Body of pancreas (tissue), 4 donors: ENCODE data around the gene NGEF. TPM values are rescaled to one million over a fixed set of nuclear protein-coding genes. Genes with fewer than 3 reads are reported as not detected.

Experiments
- ATAC-seq: fragments of 150-250 bp; one replicate; pipeline ENCODE4 v1.9.1; 2016
- DNase-seq, 4 donors: peaks; one replicate each; pipeline ENCODE4 v3.0.0-alpha.2; 2019
- H3K27ac ChIP-seq, 4 donors: fragments of 200-600 bp; sonication (generic); 1 replicate in 3 of 4; 2 replicates in 1 of 4; pipeline versions ENCODE4 v1.5.1 to v1.6.1; 2016 to 2019; ENCODE audit warnings: mild to moderate bottlenecking in 1 of 4, mixed read lengths in 1 of 4, moderate library complexity in 1 of 4
- H3K27me3 ChIP-seq, 2 donors: fragments of 200-600 bp; sonication (generic); one replicate each; pipeline ENCODE4 v1.6.0; 2016; ENCODE audit warnings: mild to moderate bottlenecking in 1 of 2
- H3K36me3 ChIP-seq, 2 donors: fragments of 200-600 bp; sonication (generic); replicated peaks in 1 of 2; 2 replicates each; pipeline ENCODE4 v1.5.1; 2016; ENCODE audit warnings: low read depth in 2 of 2; ENCODE audit not compliant: insufficient read depth in 1 of 2
- H3K4me1 ChIP-seq: fragments of 200-600 bp; sonication (generic); one replicate; pipeline ENCODE4 v1.6.0; 2016
- H3K4me3 ChIP-seq, 2 donors: fragments of 200-600 bp; sonication (generic); 1 replicate in 1 of 2; 2 replicates in 1 of 2; pipeline ENCODE4 v1.5.1; 2016 to 2019
- H3K9me3 ChIP-seq, 3 donors: fragments of 200-600 bp; sonication (generic); 1 replicate in 2 of 3; 2 replicates in 1 of 3; pipeline ENCODE4 v1.5.1; 2016
- POLR2A ChIP-seq, 3 donors: fragments of 450-650 bp; IDR thresholded peaks; one replicate each; pipeline ENCODE4 v1.6.1; 2016; ENCODE audit warnings: antibody characterized with exemption in 3 of 3, mild to moderate bottlenecking in 2 of 3
- WGBS, 2 donors: methylation state at CpG; one replicate each; pipeline ENCODE4 v1.1.5; 2017; 5-methylcytosine and 5-hydroxymethylcytosine counted together
- intact Hi-C: fragments of 100-400 bp; cut with DNase I; formaldehyde crosslinking; loops from one replicate; pipeline ENCODE4 v1.15.1; 2023
- total RNA-seq, 2 donors: library from RNA; depleted of rRNA; stranded (reverse); fragments of >200 nt; gene quantifications; one replicate each; pipeline ENCODE4 v1.1.0, GENCODE V29; 2016
- TF ChIP-seq, protein P1 (sequence below), 7 experiments: fragments of 450-650 bp in 4 of 7; fragments of 200-600 bp in 3 of 7; sonication (generic) in 3 of 7; IDR thresholded peaks; one replicate each; pipeline ENCODE4 v1.5.1; 2016 to 2019; ENCODE audit warnings: antibody characterized with exemption in 7 of 7

Gene NGEF
- total RNA-seq, 2 donors from 2014 or later, result 4.9 to 7.0 TPM

DNA sequence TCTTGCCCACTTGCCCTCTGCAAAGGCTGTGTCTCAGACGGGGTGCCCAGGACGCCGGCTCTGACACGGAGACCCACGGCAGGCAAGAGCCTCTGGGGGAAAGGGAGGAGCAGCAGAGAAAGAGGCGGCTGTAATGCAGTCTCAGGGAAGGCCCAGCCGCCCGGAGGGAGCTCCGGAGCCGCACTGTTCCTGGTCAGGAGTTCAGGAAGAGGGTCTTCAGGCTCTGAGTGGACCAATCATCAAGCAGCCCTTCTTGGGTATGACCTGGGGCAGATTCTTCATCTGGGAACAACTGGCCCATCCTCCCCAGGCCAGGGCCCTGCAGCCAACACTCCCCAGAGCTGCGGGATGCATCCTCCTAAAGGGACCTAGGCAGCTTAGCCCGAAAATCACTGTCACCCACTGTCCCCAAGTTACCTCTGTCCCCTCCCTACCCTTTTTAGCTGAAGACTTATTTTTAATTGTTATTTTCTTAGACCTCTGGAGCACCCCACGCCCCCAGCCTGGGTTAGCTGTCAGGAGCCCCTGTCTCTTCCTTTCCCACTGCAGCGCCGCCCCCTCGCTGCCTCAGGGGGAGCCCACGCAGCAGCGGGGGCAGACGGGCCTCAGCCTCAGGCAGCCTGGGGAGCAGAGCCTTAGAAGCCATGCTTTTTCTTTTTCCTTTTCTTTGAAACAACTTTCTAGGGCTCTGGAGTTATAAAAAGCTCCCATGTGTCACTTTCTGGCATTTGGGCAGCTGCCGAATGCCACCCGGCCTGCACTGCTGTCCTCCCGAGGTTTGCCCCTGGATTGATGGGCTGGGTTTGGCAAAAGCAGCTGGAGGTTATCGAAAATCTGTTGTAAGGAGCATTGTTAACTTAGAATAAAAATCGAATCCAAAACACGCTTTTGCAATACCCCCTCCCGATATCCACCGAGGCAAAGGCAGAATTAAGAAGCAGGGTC, 18.8 kb upstream of the NGEF start:
- H3K27ac ChIP-seq, result no peak overlapping the region
- WGBS, 2 donors, result 74 to 79% methylated on average over 26 to 27 of the region's 27 CpGs
- ATAC-seq, result no peak
- no peaks in the 10 kb centered on the region for H3K27me3 ChIP-seq
- H3K9me3 ChIP-seq, result no peaks in the 10 kb centered on the region
- H3K36me3 ChIP-seq, result no peaks in the 10 kb centered on the region
- intact Hi-C loops, result loop anchor here (10.0 kb wide), 1 partner anchor 147 kb away; no protein-coding TSS in a partner anchor
- H3K4me1 ChIP-seq, result no peaks in the 10 kb centered on the region
- no peak overlapping the region for H3K4me3 ChIP-seq
- DNase-seq, result no peak
- TF ChIP-seq, protein P1, sequence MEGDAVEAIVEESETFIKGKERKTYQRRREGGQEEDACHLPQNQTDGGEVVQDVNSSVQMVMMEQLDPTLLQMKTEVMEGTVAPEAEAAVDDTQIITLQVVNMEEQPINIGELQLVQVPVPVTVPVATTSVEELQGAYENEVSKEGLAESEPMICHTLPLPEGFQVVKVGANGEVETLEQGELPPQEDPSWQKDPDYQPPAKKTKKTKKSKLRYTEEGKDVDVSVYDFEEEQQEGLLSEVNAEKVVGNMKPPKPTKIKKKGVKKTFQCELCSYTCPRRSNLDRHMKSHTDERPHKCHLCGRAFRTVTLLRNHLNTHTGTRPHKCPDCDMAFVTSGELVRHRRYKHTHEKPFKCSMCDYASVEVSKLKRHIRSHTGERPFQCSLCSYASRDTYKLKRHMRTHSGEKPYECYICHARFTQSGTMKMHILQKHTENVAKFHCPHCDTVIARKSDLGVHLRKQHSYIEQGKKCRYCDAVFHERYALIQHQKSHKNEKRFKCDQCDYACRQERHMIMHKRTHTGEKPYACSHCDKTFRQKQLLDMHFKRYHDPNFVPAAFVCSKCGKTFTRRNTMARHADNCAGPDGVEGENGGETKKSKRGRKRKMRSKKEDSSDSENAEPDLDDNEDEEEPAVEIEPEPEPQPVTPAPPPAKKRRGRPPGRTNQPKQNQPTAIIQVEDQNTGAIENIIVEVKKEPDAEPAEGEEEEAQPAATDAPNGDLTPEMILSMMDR (IDR thresholded peaks at IDR 0.05), result no peak
- no peak for TF ChIP-seq POLR2A (IDR thresholded peaks at IDR 0.05)

DNA sequence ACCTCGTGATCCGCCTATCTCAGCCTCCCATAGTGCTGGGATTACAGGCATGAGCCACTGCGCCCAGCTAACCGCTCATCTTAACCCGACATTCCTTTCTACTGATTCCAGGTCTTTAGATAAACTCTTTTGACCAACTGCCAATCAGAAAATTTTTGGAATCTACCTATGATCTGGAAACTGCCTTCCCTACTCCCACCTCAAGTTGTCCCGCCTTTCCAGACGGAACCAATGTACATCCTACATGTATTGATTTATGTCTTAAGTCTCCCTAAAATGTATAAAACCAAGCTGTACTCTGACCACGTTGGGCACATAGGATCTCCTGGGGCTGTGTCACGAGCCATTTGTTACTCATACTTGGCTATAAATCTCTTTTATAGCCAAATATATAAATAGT, 16.3 kb upstream of the NGEF start:
- TF ChIP-seq, protein P1 (IDR thresholded peaks at IDR 0.05), result no peak
- no peak for TF ChIP-seq POLR2A (IDR thresholded peaks at IDR 0.05)
- ATAC-seq (no peak), DNase-seq (no peak)
- H3K27me3 ChIP-seq, result no peaks in the 10 kb centered on the region
- no peaks in the 10 kb centered on the region for H3K9me3 ChIP-seq
- no peaks in the 10 kb centered on the region for H3K36me3 ChIP-seq
- no peak overlapping the region for H3K27ac ChIP-seq
- no peaks in the 10 kb centered on the region for H3K4me1 ChIP-seq
- 83 to 84% methylated on average over 9 of the region's 9 CpGs for whole genome bisulfite sequencing, 2 donors
- intact Hi-C loops, result no loop called here
- H3K4me3 ChIP-seq, result no peak overlapping the region

DNA sequence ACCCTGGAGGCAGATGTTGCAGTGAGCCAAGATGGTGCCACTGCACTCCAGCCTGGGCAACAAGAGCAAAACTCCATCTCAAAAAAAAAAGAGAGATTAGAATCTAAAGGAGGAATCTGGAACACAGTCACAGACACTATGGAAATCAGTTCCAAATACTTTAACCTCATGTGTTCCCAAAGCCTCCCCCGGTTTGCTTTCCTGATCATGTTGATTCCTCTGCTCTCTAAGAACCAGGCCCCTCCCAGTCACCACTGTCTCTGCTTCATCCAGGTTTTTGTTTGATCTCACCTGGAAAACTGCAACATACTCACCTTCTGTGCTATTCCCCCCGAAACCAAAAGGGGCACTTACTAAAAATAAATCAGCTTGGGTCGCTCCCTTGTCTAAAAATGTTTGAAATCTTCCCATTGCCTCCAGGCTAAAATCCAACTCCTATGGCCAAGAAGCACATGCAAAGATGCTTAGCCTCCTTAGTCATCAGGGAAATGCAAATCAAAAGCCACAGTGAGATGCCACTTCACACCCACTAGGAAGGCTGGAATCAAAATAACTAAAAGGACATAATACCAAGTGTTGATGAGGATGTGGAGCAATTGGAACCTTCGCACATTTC, 13.2 kb upstream of the NGEF start:
- Histone ChIP-seq H3K4me3 (no peak overlapping the region), H3K4me1 (no peaks in the 10 kb centered on the region), H3K27ac (no peak overlapping the region), H3K9me3 (no peaks in the 10 kb centered on the region), H3K27me3 (no peaks in the 10 kb centered on the region), H3K36me3 (no peaks in the 10 kb centered on the region)
- ATAC-seq, result no peak
- DNase-seq, result no peak
- intact Hi-C loops, result no loop called here
- no peak for TF ChIP-seq POLR2A (IDR thresholded peaks at IDR 0.05)
- TF ChIP-seq, protein P1 (IDR thresholded peaks at IDR 0.05), result no peak
- WGBS, 2 donors, result 81 to 87% methylated on average over 4 of the region's 4 CpGs

DNA sequence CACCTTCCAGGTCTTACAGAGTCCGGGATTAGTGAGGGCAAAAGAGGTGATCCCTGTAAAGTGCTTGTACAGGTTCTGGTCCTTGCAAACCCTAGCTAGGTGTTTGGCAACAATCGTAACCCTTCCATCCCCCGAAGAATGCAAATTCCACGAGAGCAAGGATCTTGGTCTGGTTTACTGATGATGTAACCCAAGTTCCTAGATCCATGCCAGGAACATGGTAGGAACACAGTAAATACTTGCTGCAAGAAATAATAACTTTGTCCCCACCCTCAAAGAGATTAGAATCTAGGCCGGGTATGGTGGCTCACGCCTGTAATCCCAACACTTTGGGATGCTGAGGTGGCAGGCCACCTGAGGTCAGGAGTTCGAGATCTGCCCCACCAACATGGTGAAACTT, 12.7 kb upstream of the NGEF start:
- 68 to 82% methylated on average over 7 of the region's 7 CpGs for WGBS, 2 donors
- Histone ChIP-seq H3K4me1 (no peaks in the 10 kb centered on the region), H3K27ac (no peak overlapping the region), H3K4me3 (no peak overlapping the region), H3K36me3 (no peaks in the 10 kb centered on the region), H3K9me3 (no peaks in the 10 kb centered on the region), H3K27me3 (no peaks in the 10 kb centered on the region)
- TF ChIP-seq POLR2A (IDR thresholded peaks at IDR 0.05), result no peak
- TF ChIP-seq, protein P1 (IDR thresholded peaks at IDR 0.05), result no peak
- intact Hi-C loops, result no loop called here
- DNase-seq, result no peak
- no peak for ATAC-seq
